HG03442 (cell line): ENCODE data around the gene STMN3.

ENCODE experiments used
- ATAC-seq: cut with Tn5 transposase; IDR thresholded peaks from one replicate; pipeline ENCODE4 v1.9.1; 2021; ENCODE audit warnings: mild to moderate bottlenecking, moderate library complexity; ENCODE audit not compliant: unreplicated experiment

STMN3 gene

DNA sequence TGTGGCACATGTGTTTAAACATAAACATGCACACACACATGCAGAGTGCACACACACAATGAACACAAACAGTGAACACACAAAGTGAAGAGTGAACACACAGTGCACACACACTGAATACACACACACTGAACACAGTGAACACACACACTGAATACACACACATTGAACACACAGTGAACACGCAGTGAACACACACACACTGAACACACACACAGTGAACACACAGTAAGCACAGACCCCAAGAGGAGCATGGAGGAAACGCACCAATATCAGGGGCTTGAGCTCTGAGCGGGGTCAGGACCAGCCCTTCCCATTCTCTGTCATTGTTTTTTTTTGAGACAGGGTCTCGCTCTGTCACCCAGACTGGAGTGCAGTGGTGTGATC, 62.1 kb downstream of the STMN3 start:
- ATAC-seq = no peak

DNA sequence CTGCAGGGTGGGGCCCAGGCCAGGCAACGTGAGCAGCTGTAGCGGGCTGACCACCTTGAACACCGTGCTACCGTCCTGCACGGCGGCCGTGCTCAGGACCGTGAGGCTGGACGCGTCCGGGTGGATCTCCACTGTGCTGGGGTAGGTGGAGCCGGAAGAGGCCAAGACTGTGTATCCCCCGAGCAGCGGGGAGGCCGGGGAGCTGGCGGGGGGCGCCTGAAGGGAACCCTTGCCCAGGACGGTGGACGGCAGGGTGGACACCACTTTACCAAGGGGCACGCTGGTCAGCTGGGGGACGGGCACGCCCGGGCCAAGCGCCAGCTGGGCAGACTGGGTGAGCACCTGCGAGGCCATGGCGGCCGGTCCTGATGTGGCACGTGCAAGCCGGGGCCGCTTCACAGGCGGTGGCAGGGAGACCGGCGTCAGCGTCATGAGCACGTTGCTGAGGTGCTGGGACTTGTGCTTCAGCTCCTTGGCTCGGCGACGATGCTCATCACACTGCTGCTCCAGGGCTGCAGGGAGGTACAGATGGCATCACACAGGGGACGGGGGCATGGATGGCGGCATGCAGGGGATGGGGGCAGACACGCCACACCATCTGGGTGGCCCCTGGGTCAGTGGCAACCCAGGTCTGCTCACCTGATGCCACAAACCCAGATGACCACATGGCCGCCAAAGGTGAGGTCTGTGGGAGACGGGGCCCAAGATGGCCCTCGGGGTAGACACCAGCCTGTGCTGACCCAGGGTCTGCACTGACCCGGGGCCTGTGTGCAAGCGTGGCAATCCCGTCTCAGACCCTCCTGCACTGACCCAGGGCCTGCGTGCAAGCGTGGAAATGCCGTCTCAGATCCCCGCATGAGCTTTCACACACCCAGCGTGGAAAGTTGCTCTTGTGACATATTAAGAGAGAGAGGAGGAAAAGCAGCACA, 62.7 kb downstream of the STMN3 start:
- ATAC-seq = no peak
